AG04449 (cell line): ENCODE data around the gene PCK2.

Experiments used
- CTCF ChIA-PET: fragments of 350-600 bp; formaldehyde crosslinking; extraction: SDS; loops from one replicate; lab custom pipeline; 2021; ENCODE audit warnings: antibody characterized with exemption; lab: Yijun Ruan, JAX
- POLR2A ChIA-PET: fragments of 400-600, 350-600 bp; formaldehyde crosslinking; extraction: SDS; loops from one replicate; lab custom pipeline; 2020; ENCODE audit warnings: antibody characterized with exemption, inconsistent platforms; lab: Yijun Ruan, JAX
- DNase-seq: peaks from one replicate; pipeline ENCODE4 v3.0.0-alpha.2; 2010; ENCODE audit warnings: low read depth, low spot score
- H3K4me3 ChIP-seq: 2 replicates; pipeline ENCODE4 v1.5.1; 2011; ENCODE audit warnings: low read depth, mild to moderate bottlenecking, control low read depth, low read length
- CTCF ChIP-seq: IDR thresholded peaks from one replicate; pipeline ENCODE4 v1.5.1; 2011; ENCODE audit warnings: mild to moderate bottlenecking, moderate library complexity, low read length, control low read depth, inconsistent platforms; ENCODE audit not compliant: insufficient read depth; ENCODE audit errors: missing control alignments

PCK2 gene

DNA sequence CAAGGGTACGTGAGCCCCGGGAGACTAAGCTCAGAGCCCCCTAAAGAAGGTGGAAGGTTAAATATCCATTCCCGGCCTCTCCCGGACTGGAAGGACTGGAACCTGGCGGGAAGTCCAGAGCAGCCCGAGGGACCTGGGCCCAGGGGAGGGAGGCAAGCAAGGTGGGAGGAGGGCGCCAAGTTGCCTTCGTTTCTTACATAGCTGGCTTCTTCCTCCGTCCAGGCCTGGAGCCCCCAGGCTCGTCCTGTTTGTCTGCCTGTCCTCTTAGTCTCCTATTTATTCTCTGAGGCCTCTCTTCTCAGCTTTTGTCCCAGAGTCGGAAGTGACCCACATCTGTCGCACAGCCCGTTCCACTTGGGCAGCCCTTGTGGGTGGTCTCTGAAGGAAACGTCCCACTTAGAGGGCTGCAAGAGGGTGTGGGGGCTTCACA lies 745 bp downstream of the PCK2 start:
- ChIA-PET POLR2A (interaction anchor here (0.9 to 3.6 kb wide), 10 partner anchors 8 to 66 kb away, joined by 3 to 44 read pairs (median 10); partner anchors contain the start of genes DCAF11, EMC9, IRF9 and NRL), CTCF (interaction anchor here (0.9 to 12.8 kb wide), 10 partner anchors 13 to 213 kb away, joined by 3 to 536 read pairs (median 4); partner anchors contain the start of genes CARMIL3, CIDEB, IRF9 and TINF2)
- no peak for TF ChIP-seq CTCF
- H3K4me3 ChIP-seq: peak overlapping the region; percentile 87
- no peak for DNase-seq

DNA sequence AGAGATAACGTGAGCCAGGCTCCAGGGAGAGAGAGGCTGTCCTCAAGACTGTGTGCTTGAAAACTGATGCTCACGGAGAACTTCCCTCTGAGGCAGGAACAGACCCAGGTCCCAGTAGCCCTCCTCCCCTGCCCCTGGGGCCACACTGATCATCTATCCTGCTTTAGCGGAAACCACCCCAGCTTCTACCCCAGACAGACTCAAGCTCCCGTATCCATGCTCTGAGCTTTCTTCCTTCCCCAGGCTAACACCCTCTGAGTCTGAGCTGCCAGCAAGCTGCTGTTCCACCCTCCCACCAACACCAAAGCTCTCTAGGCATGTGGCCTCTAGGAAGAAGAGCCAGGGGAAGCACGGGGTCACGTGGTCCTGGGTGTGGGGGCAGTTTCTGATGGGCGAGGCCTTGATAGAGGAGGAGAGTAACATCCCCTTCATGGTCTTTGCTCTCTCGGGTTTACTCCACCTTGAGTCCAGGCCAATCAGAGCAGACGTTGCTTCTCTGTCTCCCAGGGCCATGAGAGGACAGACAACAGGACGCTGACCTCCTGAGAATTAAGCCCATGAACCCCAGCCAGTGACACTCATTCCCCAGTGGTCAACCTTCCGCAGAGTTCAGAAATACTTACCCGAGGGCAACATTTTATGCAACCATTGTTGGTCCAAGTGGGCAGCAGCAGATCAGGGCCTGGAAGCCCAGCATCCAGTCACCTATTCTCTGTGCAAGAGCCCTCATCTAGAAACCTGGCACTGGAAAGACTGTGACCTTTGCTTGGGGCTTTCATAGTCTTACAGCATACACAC lies 1.4 kb downstream of the PCK2 start:
- ChIA-PET CTCF (interaction anchor here (0.8 to 12.8 kb wide), 11 partner anchors 9 to 213 kb away, joined by 3 to 536 read pairs (median 4); partner anchors contain the start of genes CIDEB, IRF9, PSME2 and TINF2), POLR2A (interaction anchor here (0.9 to 3.6 kb wide), 9 partner anchors 8 to 65 kb away, joined by 3 to 44 read pairs (median 13); partner anchors contain the start of genes DCAF11, EMC9, IRF9 and NRL)
- no peak for TF ChIP-seq CTCF
- DNase-seq: no peak
- peak overlapping the region; percentile 87 for H3K4me3 ChIP-seq

DNA sequence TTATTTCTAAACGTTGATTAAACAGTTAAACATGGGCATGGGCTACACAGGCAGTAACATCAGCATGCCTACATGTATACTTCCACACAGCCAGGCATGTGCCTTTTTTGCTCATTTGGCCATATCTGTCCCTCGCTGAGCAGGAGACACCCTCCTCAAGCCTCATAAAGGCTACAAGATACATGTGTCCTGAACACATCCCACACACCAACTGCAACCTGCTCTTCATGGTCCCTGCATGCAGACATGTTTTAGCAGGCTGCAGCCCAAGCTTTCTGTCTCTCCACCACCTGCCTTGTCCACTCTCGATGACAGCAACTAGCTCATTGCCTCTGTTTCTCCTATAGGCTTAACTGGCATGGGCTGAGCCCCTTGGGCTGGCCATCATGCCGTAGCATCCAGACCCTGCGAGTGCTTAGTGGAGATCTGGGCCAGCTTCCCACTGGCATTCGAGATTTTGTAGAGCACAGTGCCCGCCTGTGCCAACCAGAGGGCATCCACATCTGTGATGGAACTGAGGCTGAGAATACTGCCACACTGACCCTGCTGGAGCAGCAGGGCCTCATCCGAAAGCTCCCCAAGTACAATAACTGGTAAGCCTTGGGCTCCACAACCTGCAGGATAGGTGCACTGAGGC lies 2.6 kb downstream of the PCK2 start:
- ChIA-PET POLR2A (interaction anchor here (0.7 to 0.9 kb wide), 2 partner anchors 9 to 12 kb away, joined by 3 to 4 read pairs; no protein-coding TSS in a partner anchor), CTCF (interaction anchor here (0.7 to 12.8 kb wide), 6 partner anchors 10 to 64 kb away, joined by 3 to 536 read pairs (median 10); partner anchors contain the start of genes IRF9 and PSME2)
- no peak overlapping the region for H3K4me3 ChIP-seq
- no peak for DNase-seq
- TF ChIP-seq CTCF: no peak

DNA sequence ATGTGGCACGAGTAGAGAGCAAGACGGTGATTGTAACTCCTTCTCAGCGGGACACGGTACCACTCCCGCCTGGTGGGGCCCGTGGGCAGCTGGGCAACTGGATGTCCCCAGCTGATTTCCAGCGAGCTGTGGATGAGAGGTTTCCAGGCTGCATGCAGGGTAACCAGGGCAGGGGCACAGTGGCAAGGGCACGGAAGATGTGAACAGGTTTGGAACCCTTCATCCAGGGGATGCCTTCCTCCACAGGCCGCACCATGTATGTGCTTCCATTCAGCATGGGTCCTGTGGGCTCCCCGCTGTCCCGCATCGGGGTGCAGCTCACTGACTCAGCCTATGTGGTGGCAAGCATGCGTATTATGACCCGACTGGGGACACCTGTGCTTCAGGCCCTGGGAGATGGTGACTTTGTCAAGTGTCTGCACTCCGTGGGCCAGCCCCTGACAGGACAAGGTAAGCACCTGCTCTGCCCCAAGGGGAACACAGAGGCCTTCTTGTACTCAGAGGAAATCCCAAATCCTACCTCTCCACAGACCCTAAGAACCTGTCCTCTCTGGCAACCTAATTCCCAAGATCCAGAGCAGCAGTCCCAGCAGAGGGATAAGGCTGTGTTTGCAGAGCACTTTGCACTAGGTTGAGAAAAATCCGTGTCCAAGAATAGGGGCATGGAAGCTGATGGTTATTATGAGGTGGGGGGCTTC lies 4.3 kb downstream of the PCK2 start:
- ChIA-PET POLR2A (no interaction called here), CTCF (interaction anchor here (0.6 to 12.8 kb wide), 5 partner anchors 9 to 210 kb away, joined by 3 to 536 read pairs (median 3); partner anchors contain the start of genes CHMP4A and CIDEB)
- no peak overlapping the region for H3K4me3 ChIP-seq
- TF ChIP-seq CTCF: no peak
- DNase-seq: no peak

DNA sequence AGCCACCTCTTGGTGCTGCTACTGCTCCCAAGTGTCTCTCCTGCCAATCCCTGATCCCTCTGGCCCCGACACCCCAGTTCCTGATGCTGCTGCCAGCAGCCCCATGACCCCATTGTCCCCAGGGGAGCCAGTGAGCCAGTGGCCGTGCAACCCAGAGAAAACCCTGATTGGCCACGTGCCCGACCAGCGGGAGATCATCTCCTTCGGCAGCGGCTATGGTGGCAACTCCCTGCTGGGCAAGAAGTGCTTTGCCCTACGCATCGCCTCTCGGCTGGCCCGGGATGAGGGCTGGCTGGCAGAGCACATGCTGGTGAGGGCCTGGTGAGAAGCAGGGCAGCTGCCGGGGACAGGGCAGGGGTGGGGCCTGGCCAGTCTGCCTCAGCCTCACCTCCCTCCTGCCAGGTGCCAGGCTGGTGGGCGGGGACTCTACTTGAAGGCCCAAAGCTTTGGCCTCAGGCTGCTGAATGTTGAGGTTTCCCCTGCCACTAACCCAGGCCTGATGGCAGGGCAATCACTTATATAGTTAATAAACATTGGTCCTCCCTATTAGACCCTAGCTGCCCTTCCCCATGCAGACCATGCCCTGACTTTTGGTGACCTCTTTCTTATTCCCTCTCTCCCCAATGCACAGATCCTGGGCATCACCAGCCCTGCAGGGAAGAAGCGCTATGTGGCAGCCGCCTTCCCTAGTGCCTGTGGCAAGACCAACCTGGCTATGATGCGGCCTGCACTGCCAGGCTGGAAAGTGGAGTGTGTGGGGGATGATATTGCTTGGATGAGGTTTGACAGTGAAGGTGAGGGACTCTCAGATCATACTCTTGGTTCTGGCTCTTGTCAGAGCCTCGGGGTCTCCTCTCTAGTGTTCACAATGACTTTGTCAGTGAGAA lies 5.1 kb downstream of the PCK2 start:
- no peak for DNase-seq
- H3K4me3 ChIP-seq: no peak overlapping the region
- no peak for TF ChIP-seq CTCF
- CTCF ChIA-PET: interaction anchor here (1.2 to 12.8 kb wide), 3 partner anchors 8 to 39 kb away, joined by 14 to 536 read pairs (median 164); no protein-coding TSS in a partner anchor
- POLR2A ChIA-PET: no interaction called here
